ENCODE measurements around the gene SPATA31D3.

The SPATA31D3 gene

DNA sequence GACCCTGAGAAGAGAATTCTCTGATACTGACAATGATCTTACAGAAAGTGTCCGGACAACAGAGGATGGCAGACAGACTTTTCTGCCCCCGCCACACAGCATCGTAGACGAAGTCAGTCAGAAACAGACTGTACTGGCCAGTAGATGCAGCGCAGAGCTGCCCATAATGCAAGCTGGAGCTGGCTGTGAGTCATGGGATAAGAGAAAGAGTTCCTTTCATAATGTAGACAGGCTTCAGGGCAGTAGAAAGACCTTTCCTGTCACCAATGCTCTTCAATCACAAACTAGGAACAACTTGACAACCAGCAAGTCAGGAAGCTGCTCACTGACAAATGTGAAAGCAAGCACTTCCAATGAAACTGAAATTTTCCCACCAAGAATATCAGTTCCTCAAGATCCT is 50.4 kb downstream of the SPATA31D3 start:
- Histone ChIP-seq H3K4me1 (ENCODE audit: control insufficient read depth, low read length) (no peaks in the 10 kb centered on the region), H3K9me3 (ENCODE audit: control insufficient read depth, insufficient read depth, low read length) (no peaks in the 10 kb centered on the region), H3K9me2 (replicated peaks; ENCODE audit: control insufficient read depth, low read length) (no peaks in the 10 kb centered on the region), H3K36me3 (ENCODE audit: control insufficient read depth, low read length) (no peaks in the 10 kb centered on the region), H4K20me1 (ENCODE audit: control insufficient read depth, insufficient read depth, low read depth, low read length) (no peaks in the 10 kb centered on the region), H3F3A (ENCODE audit: control insufficient read depth, insufficient read depth) (no peaks in the 10 kb centered on the region), H3K27me3 (ENCODE audit: control insufficient read depth, low read length) (no peaks in the 10 kb centered on the region), H3K27ac (ENCODE audit: low read depth, low read length) (no peak overlapping the region), H3K4me3 (ENCODE audit: low read length) (no peak overlapping the region), H3K4me2 (ENCODE audit: low read length) (no peak overlapping the region), H3K79me2 (ENCODE audit: control insufficient read depth, low read length) (no peaks in the 10 kb centered on the region)
- TF ChIP-seq CTCF (IDR thresholded peaks at IDR 0.05; ENCODE audit: low read depth, low read length, poor library complexity, severe bottlenecking), result no peak
- TF ChIP-seq EZH2phosphoT487 (IDR thresholded peaks at IDR 0.05; ENCODE audit: borderline replicate concordance, low read length), result no peak
